ENCODE data around the gene TMC1. TPM values are rescaled to one million over a fixed set of nuclear protein-coding genes. Genes with fewer than 3 reads are reported as not detected.
"Not testable (repeated sequence)": the region's sequence is repeated elsewhere in the genome, so short reads cannot be mapped to it uniquely, and the experiment has no call there.

The TMC1 gene
- total RNA-seq, 2 experiments from 2014 or later = not detected

DNA sequence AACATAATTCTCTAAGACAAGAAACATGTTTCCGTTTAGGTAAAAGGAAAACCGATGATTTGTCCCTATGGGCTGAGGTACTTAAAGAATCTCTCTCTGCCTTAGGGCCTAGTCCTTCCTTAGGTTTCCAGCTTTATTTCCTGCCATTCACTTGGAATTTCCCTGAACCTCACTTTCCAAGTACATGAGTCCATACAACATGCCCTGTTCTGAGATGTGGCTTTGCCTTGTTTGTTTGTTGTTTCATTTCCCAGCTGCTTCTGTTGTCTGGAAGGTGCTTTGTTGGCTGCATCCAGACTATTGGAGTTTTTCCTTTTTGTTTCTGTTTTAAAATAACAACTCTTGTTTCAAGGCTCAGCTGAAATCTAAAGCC, 336.2 kb downstream of the TMC1 start:
- Mint-ChIP-seq H3K27ac (no peak overlapping the region), H3K36me3 (no peaks in the 10 kb centered on the region), H3K9me3 (ENCODE audit: low read depth) (no peaks in the 10 kb centered on the region), H3K4me3 (no peak overlapping the region), H3K27me3 (no peaks in the 10 kb centered on the region), H3K4me1 (no peaks in the 10 kb centered on the region)
- ATAC-seq = no peak
- CTCF ChIA-PET = interaction anchor here (0.7 to 1.7 kb wide), 8 partner anchors 31 to 330 kb away, joined by 3 to 8 read pairs (median 3); no protein-coding TSS in a partner anchor
- DNase-seq = no peak

DNA sequence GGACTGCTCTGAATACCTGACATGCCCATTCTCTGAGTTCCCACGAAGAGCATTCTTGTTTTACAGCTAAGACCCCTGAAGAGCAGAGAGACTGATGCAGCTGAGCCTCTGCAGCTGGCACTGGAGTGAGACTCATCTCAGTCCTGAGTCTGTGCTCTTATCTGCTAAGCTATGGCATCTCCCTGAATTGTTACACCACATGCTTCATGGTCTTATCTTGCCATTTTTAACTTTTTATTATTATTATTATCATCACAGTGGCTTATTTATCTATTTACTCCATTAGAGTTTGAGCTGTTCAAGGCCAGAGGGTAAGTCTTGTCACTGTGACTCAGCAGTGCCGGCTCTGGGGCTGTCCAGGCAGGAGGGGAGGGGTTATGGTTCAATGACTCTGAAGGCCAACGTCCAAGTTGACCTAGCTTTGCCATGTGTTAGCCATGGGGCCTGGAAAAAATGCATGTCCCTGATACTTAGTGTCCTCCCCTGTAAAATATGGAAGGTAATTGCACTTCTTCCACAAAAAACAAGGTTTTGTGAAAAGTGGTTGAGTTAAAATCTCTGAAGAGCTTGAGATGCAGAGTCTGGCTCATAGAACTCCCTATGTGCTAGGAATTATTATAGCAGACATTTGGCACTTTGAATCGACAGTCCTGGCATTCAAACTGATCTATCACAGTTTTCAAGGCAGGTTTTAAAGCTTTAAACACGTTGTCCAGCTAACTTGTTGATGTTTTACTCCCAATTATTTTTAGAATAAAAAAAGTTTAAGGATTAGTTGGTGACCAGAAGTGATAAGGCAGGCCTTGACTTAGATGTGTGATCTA, 336.9 kb downstream of the TMC1 start:
- H3K27me3 Mint-ChIP-seq = peaks cover 3% of the 10 kb centered on the region
- DNase-seq = no peak
- no peak for ATAC-seq
- no peak overlapping the region for H3K4me3 Mint-ChIP-seq
- H3K36me3 Mint-ChIP-seq = no peaks in the 10 kb centered on the region
- H3K9me3 Mint-ChIP-seq (ENCODE audit: low read depth) = no peaks in the 10 kb centered on the region
- CTCF ChIA-PET = interaction anchor here (0.6 to 1.7 kb wide), 3 partner anchors 96 to 209 kb away, joined by 4 to 8 read pairs (median 6); no protein-coding TSS in a partner anchor
- H3K27ac Mint-ChIP-seq = no peak overlapping the region
- no peaks in the 10 kb centered on the region for H3K4me1 Mint-ChIP-seq

GRCh38 chr9:72862788-72863187, 341.4 kb downstream of the TMC1 start:
- H3K9me3 Mint-ChIP-seq (ENCODE audit: low read depth); H3K27me3 Mint-ChIP-seq; H3K4me3 Mint-ChIP-seq; CTCF ChIA-PET; H3K4me1 Mint-ChIP-seq; H3K36me3 Mint-ChIP-seq; H3K27ac Mint-ChIP-seq; DNase-seq; ATAC-seq: not testable (repeated sequence)

DNA sequence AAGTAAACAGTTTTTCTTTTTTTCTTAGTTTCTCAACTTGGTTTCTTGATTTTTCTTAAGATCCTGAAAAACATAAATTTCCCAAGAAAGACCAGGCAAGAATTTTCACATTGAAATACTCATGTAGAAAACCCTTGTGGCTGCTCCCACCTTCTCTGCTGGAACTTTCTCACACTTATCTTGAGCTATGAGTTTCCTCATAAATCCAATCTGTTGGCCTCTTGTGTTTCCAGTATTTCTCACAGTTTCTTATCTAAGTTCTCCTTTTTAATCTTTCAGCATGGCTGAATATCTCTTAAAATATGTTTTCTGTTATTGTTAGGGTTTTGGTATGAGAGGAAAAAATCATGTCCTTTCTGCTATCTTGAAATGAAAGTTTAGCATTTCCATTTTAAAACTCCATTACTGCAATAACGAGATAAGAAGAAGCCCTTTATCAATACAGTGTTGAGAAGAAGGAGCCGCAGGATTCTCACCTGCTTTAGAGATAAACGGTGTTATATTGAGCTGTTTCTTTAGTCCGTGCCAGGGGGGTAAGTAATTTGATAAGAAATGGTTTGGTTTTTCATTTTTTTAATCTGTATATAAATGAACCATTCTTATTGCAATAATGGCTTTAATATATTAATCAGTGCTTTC, 342.2 kb downstream of the TMC1 start:
- CTCF ChIA-PET = no interaction called here
- no peaks in the 10 kb centered on the region for H3K4me1 Mint-ChIP-seq
- H3K4me3 Mint-ChIP-seq = no peak overlapping the region

GRCh38 chr9:72864327-72864726, 342.9 kb downstream of the TMC1 start:
- Mint-ChIP-seq H3K27me3 (peaks cover 7% of the 10 kb centered on the region), H3K27ac (no peak overlapping the region), H3K4me1 (no peaks in the 10 kb centered on the region), H3K9me3 (ENCODE audit: low read depth) (no peaks in the 10 kb centered on the region), H3K4me3 (no peak overlapping the region), H3K36me3 (no peaks in the 10 kb centered on the region)
- no peak for ATAC-seq
- CTCF ChIA-PET = no interaction called here
- no peak for DNase-seq

More for the DNA sequence above, 342.2 kb downstream of the TMC1 start:
- no peak for DNase-seq
- H3K36me3 Mint-ChIP-seq = no peaks in the 10 kb centered on the region
- H3K27ac Mint-ChIP-seq = no peak overlapping the region
- ATAC-seq = no peak
- no peaks in the 10 kb centered on the region for H3K9me3 Mint-ChIP-seq (ENCODE audit: low read depth)
- H3K27me3 Mint-ChIP-seq = peaks cover 7% of the 10 kb centered on the region

DNA sequence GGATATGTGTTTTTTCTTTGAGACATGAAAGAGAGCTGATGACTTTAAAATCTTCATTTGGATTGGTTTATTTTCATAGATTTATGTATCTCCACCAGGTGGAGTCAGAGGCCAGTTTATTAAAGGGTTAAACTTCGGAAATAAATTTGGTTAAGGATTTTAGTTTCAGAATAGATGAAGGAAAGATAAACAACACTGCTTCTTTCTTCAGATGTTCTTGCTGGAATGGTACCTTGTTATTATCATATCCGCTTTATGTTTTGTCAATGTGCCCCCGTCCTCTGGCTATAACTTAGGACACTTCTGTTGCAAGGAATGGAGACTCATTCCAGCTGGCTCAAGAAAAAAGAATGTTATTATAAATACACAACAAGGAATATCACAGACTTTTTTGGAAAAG, 350.3 kb downstream of the TMC1 start:
- CTCF ChIA-PET = interaction anchor here (1.0 to 2.1 kb wide), 2 partner anchors 209 to 211 kb away, joined by 3 to 8 read pairs; no protein-coding TSS in a partner anchor
- H3K4me3 Mint-ChIP-seq = no peak overlapping the region
- H3K9me3 Mint-ChIP-seq (ENCODE audit: low read depth) = no peaks in the 10 kb centered on the region
- no peaks in the 10 kb centered on the region for H3K4me1 Mint-ChIP-seq
- ATAC-seq (no peak), DNase-seq (no peak)
- H3K27ac Mint-ChIP-seq = no peak overlapping the region
- peaks cover 2% of the 10 kb centered on the region for H3K27me3 Mint-ChIP-seq
- no peaks in the 10 kb centered on the region for H3K36me3 Mint-ChIP-seq

DNA sequence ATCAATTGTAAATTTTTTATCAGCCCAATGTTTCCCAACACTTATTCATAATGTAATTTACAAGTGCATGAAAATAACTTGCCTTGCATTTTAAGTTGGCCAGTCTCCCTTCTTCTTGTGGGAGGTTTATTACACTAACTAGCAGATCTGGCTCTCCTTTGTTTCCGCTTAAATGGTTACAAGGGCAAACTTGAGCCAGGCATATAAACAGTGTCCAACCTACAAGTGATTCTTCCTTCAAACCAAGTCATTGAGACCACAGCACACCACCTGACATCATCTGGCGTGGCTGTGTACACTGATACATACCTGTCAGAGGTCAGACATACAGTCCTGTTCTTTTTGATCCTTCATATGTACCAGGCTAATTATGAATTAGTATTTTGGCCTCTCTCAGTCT, 351.3 kb downstream of the TMC1 start:
- Mint-ChIP-seq H3K4me1 (no peaks in the 10 kb centered on the region), H3K4me3 (no peak overlapping the region), H3K9me3 (ENCODE audit: low read depth) (no peaks in the 10 kb centered on the region), H3K27me3 (peaks cover 2% of the 10 kb centered on the region), H3K27ac (no peak overlapping the region), H3K36me3 (no peaks in the 10 kb centered on the region)
- CTCF ChIA-PET = interaction anchor here (2.1 kb wide), 1 partner anchor 210 kb away, joined by 8 read pairs; no protein-coding TSS in a partner anchor
- DNase-seq = no peak
- no peak for ATAC-seq

GRCh38 chr9:72873456-72873855, 352.0 kb downstream of the TMC1 start:
- H3K9me3 Mint-ChIP-seq (ENCODE audit: low read depth) = no peaks in the 10 kb centered on the region
- no peaks in the 10 kb centered on the region for H3K4me1 Mint-ChIP-seq
- peaks cover 2% of the 10 kb centered on the region for H3K27me3 Mint-ChIP-seq
- H3K27ac Mint-ChIP-seq = no peak overlapping the region
- CTCF ChIA-PET = no interaction called here
- no peaks in the 10 kb centered on the region for H3K36me3 Mint-ChIP-seq
- DNase-seq (no peak), ATAC-seq (no peak)
- H3K4me3 Mint-ChIP-seq = no peak overlapping the region

DNA sequence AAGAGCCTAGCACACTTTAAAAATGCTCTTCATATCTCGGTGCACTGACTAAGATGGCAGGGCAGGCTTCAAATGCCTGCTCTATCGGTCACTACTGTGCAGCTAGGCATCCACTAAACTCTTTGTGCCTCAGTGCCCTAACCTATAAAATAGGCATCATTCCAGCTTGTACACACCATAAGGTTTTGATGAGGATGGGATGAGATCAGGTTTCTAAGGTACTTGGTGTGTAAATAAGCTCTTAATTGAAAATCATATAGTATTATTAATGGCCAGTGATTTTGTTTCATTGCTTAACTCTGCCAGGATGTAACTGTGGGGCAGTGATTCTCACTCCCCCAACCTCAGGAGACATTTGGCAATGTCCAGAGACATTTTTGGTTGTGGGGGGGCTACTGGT, 352.9 kb downstream of the TMC1 start:
- ATAC-seq = no peak
- CTCF ChIA-PET = no interaction called here

GRCh38 chr9:72875221-72875620, 353.8 kb downstream of the TMC1 start:
- no peaks in the 10 kb centered on the region for H3K9me3 Mint-ChIP-seq (ENCODE audit: low read depth)
- H3K27ac Mint-ChIP-seq = no peak overlapping the region
- no peak overlapping the region for H3K4me3 Mint-ChIP-seq
- no peaks in the 10 kb centered on the region for H3K36me3 Mint-ChIP-seq
- ATAC-seq (no peak), DNase-seq (no peak)
- H3K4me1 Mint-ChIP-seq = no peaks in the 10 kb centered on the region
- CTCF ChIA-PET = no interaction called here
- H3K27me3 Mint-ChIP-seq = peaks cover 2% of the 10 kb centered on the region

More for the DNA sequence above, 352.9 kb downstream of the TMC1 start:
- no peak overlapping the region for H3K4me3 Mint-ChIP-seq
- no peaks in the 10 kb centered on the region for H3K4me1 Mint-ChIP-seq
- H3K36me3 Mint-ChIP-seq = no peaks in the 10 kb centered on the region
- no peak for DNase-seq
- H3K27me3 Mint-ChIP-seq = peaks cover 2% of the 10 kb centered on the region
- no peaks in the 10 kb centered on the region for H3K9me3 Mint-ChIP-seq (ENCODE audit: low read depth)
- H3K27ac Mint-ChIP-seq = no peak overlapping the region

GRCh38 chr9:72880821-72881220, 359.4 kb downstream of the TMC1 start:
- no peak overlapping the region for H3K27ac Mint-ChIP-seq
- no peaks in the 10 kb centered on the region for H3K36me3 Mint-ChIP-seq
- CTCF ChIA-PET = no interaction called here
- H3K9me3 Mint-ChIP-seq (ENCODE audit: low read depth) = no peaks in the 10 kb centered on the region
- no peak overlapping the region for H3K4me3 Mint-ChIP-seq
- no peaks in the 10 kb centered on the region for H3K27me3 Mint-ChIP-seq
- DNase-seq (no peak), ATAC-seq (no peak)
- H3K4me1 Mint-ChIP-seq = no peaks in the 10 kb centered on the region

- no peak overlapping the region for H3K4me3 Mint-ChIP-seq
- no peaks in the 10 kb centered on the region for H3K4me1 Mint-ChIP-seq
- H3K9me3 Mint-ChIP-seq (ENCODE audit: low read depth) = no peaks in the 10 kb centered on the region
- no peak for DNase-seq
- no peak overlapping the region for H3K27ac Mint-ChIP-seq
- CTCF ChIA-PET = no interaction called here
- no peaks in the 10 kb centered on the region for H3K27me3 Mint-ChIP-seq
- no peak for ATAC-seq
- H3K36me3 Mint-ChIP-seq = no peaks in the 10 kb centered on the region
These were observed 360.8 kb downstream of the TMC1 start for GRCh38 chr9:72882117-72882775.

DNA sequence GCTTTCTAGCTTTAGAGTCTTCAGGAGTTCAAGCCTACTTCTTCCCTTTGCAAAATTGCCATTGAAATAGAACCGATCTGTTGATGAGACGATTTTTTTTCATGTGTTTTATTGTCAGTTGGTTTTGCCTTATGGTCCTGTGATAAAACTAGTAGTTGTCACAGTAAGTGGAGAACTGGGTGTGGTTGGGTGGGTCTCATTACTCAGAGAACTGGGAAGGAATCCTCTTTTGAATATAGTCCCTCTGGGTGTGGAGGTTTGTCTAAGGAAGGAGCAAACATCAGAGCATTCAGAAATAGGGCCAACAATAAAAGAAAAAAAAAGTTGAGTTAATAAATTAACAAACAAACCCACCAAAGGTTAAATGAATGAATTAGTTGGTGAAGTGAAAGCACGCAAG, 362.5 kb downstream of the TMC1 start:
- CTCF ChIA-PET = no interaction called here
- no peak for ATAC-seq

GRCh38 chr9:72884508-72884907, 363.1 kb downstream of the TMC1 start:
- CTCF ChIA-PET = no interaction called here
- H3K9me3 Mint-ChIP-seq (ENCODE audit: low read depth) = no peaks in the 10 kb centered on the region
- peaks cover under 1% of the 10 kb centered on the region for H3K27me3 Mint-ChIP-seq
- no peaks in the 10 kb centered on the region for H3K36me3 Mint-ChIP-seq
- no peaks in the 10 kb centered on the region for H3K4me1 Mint-ChIP-seq
- H3K27ac Mint-ChIP-seq = no peak overlapping the region
- no peak overlapping the region for H3K4me3 Mint-ChIP-seq
- ATAC-seq (no peak), DNase-seq (no peak)

More for the DNA sequence above, 362.5 kb downstream of the TMC1 start:
- H3K27ac Mint-ChIP-seq = no peak overlapping the region
- no peaks in the 10 kb centered on the region for H3K36me3 Mint-ChIP-seq
- no peaks in the 10 kb centered on the region for H3K4me1 Mint-ChIP-seq
- H3K4me3 Mint-ChIP-seq = no peak overlapping the region
- H3K9me3 Mint-ChIP-seq (ENCODE audit: low read depth) = no peaks in the 10 kb centered on the region
- H3K27me3 Mint-ChIP-seq = no peaks in the 10 kb centered on the region
- DNase-seq = no peak

All from activated CD8-positive, alpha-beta memory T cell treated with anti-CD3 and anti-CD28 coated beads, Interleukin-2, amount 10 ng/mL, durations not matched to agents 7 days and 5 days (primary cell).